Measurements from ENCODE around the gene MIPOL1. TPM values are rescaled to one million over a fixed set of nuclear protein-coding genes. Genes with fewer than 3 reads are reported as not detected.

Gene MIPOL1
- total and polyA plus RNA-seq, 2 experiments from 2014 or later, result 16.6 to 24.8 TPM

DNA sequence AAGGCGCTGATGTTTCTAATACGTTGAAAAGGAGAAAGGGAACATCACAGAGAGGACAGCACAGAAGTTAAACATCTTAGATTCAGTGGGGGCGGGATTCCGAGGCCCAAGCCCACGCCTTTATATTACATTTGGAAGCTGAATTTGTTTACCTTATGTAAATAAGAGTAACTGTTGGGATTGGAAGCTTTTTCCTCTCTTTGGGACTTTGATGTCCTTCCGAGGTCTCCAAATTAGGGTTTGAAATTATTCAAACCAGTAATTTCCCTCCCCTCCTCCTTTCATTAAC is 390.9 kb downstream of the MIPOL1 start:
- no peaks in the 10 kb centered on the region for H3K36me3 Mint-ChIP-seq (ENCODE audit: low read depth)
- DNase-seq (ENCODE audit: low spot score) (peak; percentile 62), ATAC-seq (no peak)
- Histone ChIP-seq H3K4me3 (peak overlapping the region; percentile 75), H3F3A (replicated peaks; ENCODE audit: low read depth) (peaks cover 6% of the 10 kb centered on the region), H4K20me1 (replicated peaks; ENCODE audit: insufficient read depth) (peaks cover 25% of the 10 kb centered on the region), H3K27ac (ENCODE audit: low read depth) (no peak overlapping the region), H2AFZ (no peak overlapping the region; the same call in 1 of the 2 replicates), H3K9me2 (ENCODE audit: insufficient read depth) (no peaks in the 10 kb centered on the region), H3K79me2 (replicated peaks; ENCODE audit: insufficient read depth) (no peaks in the 10 kb centered on the region), H3K27me3 (ENCODE audit: insufficient read depth) (peaks cover 100% of the 10 kb centered on the region), H3K4me2 (peak overlapping the region; percentile 93), H3K4me1 (ENCODE audit: insufficient read depth) (peaks cover 68% of the 10 kb centered on the region), H3K36me3 (ENCODE audit: insufficient read depth) (no peaks in the 10 kb centered on the region)
- no peaks in the 10 kb centered on the region; the same call in 2 of the 3 replicates for H3K9me3 Mint-ChIP-seq
- H3K27me3 Mint-ChIP-seq (ENCODE audit: insufficient read depth, low read depth, poor library complexity), result peaks cover 97% of the 10 kb centered on the region
- TF ChIP-seq CREB1 (CRISPR knock-in tag; IDR thresholded peaks at IDR 0.05; ENCODE audit: low read depth) (no peak), EZH2phosphoT487 (IDR thresholded peaks at IDR 0.05; ENCODE audit: unreplicated experiment) (no peak), ZNF462 (CRISPR knock-in tag; IDR thresholded peaks at IDR 0.05) (no peak), JUNB (IDR thresholded peaks at IDR 0.05; ENCODE audit: unreplicated experiment) (no peak), STAT1 (IDR thresholded peaks at IDR 0.05; ENCODE audit: unreplicated experiment) (no peak), EZH2 (IDR thresholded peaks at IDR 0.05; ENCODE audit: low read depth, unreplicated experiment) (no peak), ZNF114 (CRISPR knock-in tag; IDR thresholded peaks at IDR 0.05) (no peak), NANOG (IDR thresholded peaks at IDR 0.05; ENCODE audit: borderline replicate concordance) (no peak), ZNF331 (CRISPR knock-in tag; IDR thresholded peaks at IDR 0.05; ENCODE audit: low read depth) (no peak), POLR2AphosphoS5 (IDR thresholded peaks at IDR 0.05; ENCODE audit: low read depth) (no peak)
- TF ChIP-seq, protein P1, sequence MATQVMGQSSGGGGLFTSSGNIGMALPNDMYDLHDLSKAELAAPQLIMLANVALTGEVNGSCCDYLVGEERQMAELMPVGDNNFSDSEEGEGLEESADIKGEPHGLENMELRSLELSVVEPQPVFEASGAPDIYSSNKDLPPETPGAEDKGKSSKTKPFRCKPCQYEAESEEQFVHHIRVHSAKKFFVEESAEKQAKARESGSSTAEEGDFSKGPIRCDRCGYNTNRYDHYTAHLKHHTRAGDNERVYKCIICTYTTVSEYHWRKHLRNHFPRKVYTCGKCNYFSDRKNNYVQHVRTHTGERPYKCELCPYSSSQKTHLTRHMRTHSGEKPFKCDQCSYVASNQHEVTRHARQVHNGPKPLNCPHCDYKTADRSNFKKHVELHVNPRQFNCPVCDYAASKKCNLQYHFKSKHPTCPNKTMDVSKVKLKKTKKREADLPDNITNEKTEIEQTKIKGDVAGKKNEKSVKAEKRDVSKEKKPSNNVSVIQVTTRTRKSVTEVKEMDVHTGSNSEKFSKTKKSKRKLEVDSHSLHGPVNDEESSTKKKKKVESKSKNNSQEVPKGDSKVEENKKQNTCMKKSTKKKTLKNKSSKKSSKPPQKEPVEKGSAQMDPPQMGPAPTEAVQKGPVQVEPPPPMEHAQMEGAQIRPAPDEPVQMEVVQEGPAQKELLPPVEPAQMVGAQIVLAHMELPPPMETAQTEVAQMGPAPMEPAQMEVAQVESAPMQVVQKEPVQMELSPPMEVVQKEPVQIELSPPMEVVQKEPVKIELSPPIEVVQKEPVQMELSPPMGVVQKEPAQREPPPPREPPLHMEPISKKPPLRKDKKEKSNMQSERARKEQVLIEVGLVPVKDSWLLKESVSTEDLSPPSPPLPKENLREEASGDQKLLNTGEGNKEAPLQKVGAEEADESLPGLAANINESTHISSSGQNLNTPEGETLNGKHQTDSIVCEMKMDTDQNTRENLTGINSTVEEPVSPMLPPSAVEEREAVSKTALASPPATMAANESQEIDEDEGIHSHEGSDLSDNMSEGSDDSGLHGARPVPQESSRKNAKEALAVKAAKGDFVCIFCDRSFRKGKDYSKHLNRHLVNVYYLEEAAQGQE (IDR thresholded peaks at IDR 0.05; ENCODE audit: unreplicated experiment), result no peak
- TF ChIP-seq, protein P2, sequence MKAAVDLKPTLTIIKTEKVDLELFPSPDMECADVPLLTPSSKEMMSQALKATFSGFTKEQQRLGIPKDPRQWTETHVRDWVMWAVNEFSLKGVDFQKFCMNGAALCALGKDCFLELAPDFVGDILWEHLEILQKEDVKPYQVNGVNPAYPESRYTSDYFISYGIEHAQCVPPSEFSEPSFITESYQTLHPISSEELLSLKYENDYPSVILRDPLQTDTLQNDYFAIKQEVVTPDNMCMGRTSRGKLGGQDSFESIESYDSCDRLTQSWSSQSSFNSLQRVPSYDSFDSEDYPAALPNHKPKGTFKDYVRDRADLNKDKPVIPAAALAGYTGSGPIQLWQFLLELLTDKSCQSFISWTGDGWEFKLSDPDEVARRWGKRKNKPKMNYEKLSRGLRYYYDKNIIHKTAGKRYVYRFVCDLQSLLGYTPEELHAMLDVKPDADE (IDR thresholded peaks at IDR 0.05), result no peak
- TF ChIP-seq, protein P3, sequence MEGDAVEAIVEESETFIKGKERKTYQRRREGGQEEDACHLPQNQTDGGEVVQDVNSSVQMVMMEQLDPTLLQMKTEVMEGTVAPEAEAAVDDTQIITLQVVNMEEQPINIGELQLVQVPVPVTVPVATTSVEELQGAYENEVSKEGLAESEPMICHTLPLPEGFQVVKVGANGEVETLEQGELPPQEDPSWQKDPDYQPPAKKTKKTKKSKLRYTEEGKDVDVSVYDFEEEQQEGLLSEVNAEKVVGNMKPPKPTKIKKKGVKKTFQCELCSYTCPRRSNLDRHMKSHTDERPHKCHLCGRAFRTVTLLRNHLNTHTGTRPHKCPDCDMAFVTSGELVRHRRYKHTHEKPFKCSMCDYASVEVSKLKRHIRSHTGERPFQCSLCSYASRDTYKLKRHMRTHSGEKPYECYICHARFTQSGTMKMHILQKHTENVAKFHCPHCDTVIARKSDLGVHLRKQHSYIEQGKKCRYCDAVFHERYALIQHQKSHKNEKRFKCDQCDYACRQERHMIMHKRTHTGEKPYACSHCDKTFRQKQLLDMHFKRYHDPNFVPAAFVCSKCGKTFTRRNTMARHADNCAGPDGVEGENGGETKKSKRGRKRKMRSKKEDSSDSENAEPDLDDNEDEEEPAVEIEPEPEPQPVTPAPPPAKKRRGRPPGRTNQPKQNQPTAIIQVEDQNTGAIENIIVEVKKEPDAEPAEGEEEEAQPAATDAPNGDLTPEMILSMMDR (conservative IDR thresholded peaks at IDR 0.05; ENCODE audit: low read depth in 2 of 2), result no peak
- peaks cover 58% of the 10 kb centered on the region for H3K4me1 Mint-ChIP-seq
- peak overlapping the region; percentile 73 for H3K4me3 Mint-ChIP-seq
- no peak overlapping the region for H3K27ac Mint-ChIP-seq

Measured in GM23338 (cell line).